H1 (cell line): ENCODE measurements around the gene IL9. TPM values are rescaled to one million over a fixed set of nuclear protein-coding genes. Genes with fewer than 3 reads are reported as not detected.

Experiments
- CTCF ChIA-PET: fragments of 300-600 bp; sonication (Branson Sonifier 250); formaldehyde crosslinking; loops from one replicate; lab custom pipeline; 2021; ENCODE audit not compliant: partially characterized antibody; lab: Charles Lee
- POLR2A ChIA-PET: fragments of 300-600 bp; sonication (Branson Sonifier 250); formaldehyde crosslinking; loops from one replicate; lab custom pipeline; 2021; ENCODE audit warnings: inconsistent platforms; ENCODE audit not compliant: partially characterized antibody; lab: Charles Lee
- DNase-seq, 2 experiments: peaks; one replicate each; pipeline versions ENCODE4 v3.0.0 to v3.0.0-alpha.2; 2010 to 2022; ENCODE audit warnings: low spot score in 2 of 2, low read depth in 1 of 2, mixed read lengths in 1 of 2
- FAIRE-seq: peaks from 2 replicates; lab custom pipeline; 2011; peaks lifted over from hg19 to GRCh38; lab: Jason Lieb, UNC
- H2AFZ ChIP-seq: 2 replicates; pipeline ENCODE4 v1.8.1; 2012; ENCODE audit warnings: low read length, inconsistent platforms
- H2AK5ac ChIP-seq: 2 replicates; pipeline ENCODE4 v1.6.1; 2013; ENCODE audit warnings: low read depth, low read length
- H2BK120ac ChIP-seq: replicated peaks from 2 replicates; pipeline ENCODE3; 2013; ENCODE audit warnings: low read depth, low read length, inconsistent platforms
- H2BK12ac ChIP-seq: 2 replicates; pipeline ENCODE4 v1.6.1; 2013; ENCODE audit warnings: low read depth, low read length
- H2BK15ac ChIP-seq: 2 replicates; pipeline ENCODE4 v1.6.1; 2013; ENCODE audit warnings: low read length
- H2BK20ac ChIP-seq: 2 replicates; pipeline ENCODE4 v1.6.1; 2013; ENCODE audit warnings: low read length
- H2BK5ac ChIP-seq: 2 replicates; pipeline ENCODE4 v1.6.1; 2013; ENCODE audit warnings: low read depth, low read length
- H3K14ac ChIP-seq: 2 replicates; pipeline ENCODE4 v1.6.1; 2013; ENCODE audit warnings: inconsistent platforms; ENCODE audit not compliant: insufficient read length
- H3K18ac ChIP-seq: 2 replicates; pipeline ENCODE4 v1.6.1; 2013; ENCODE audit warnings: low read length; ENCODE audit errors: extremely low read depth
- H3K23ac ChIP-seq: 2 replicates; pipeline ENCODE4 v1.6.1; 2013; ENCODE audit warnings: inconsistent platforms; ENCODE audit not compliant: insufficient read length
- H3K23me2 ChIP-seq: 2 replicates; pipeline ENCODE4 v1.6.1; 2013; ENCODE audit warnings: low read depth, low read length
- H3K27ac ChIP-seq: 2 replicates; pipeline ENCODE4 v1.6.1; 2011; ENCODE audit warnings: low read depth, low read length, inconsistent platforms
- H3K27me3 ChIP-seq, 4 experiments: replicated peaks in 1 of 4; 1 replicate in 1 of 4; 2 replicates in 3 of 4; pipeline versions ENCODE4 v1.6.1 to v1.8.1; 2011 to 2013; ENCODE audit warnings: low read length in 3 of 4, mild to moderate bottlenecking in 3 of 4, inconsistent platforms in 2 of 4, mixed read lengths in 2 of 4, moderate library complexity in 1 of 4; ENCODE audit not compliant: control insufficient read depth in 3 of 4, insufficient read depth in 3 of 4; ENCODE audit errors: extremely low read depth in 1 of 4
- H3K36me3 ChIP-seq, 4 experiments: 2 replicates each; pipeline versions ENCODE4 v1.6.1 to v1.8.1; 2011 to 2013; ENCODE audit warnings: mild to moderate bottlenecking in 4 of 4, low read length in 3 of 4, moderate library complexity in 2 of 4, control low read depth in 1 of 4, inconsistent platforms in 1 of 4; ENCODE audit not compliant: insufficient read depth in 4 of 4, control insufficient read depth in 2 of 4
- H3K4ac ChIP-seq: replicated peaks from 2 replicates; pipeline ENCODE3; 2013; ENCODE audit warnings: low read length, low read depth, mixed read lengths, inconsistent platforms; ENCODE audit not compliant: insufficient read length
- H3K4me1 ChIP-seq, 4 experiments: replicated peaks in 1 of 4; 1 replicate in 1 of 4; 2 replicates in 3 of 4; pipeline versions ENCODE4 v1.6.1 to v1.8.1; 2011 to 2013; ENCODE audit warnings: low read length in 3 of 4, inconsistent platforms in 2 of 4, mixed read lengths in 1 of 4; ENCODE audit not compliant: insufficient read depth in 4 of 4, control insufficient read depth in 3 of 4
- H3K4me2 ChIP-seq, 2 experiments: 2 replicates each; pipeline versions ENCODE4 v1.6.1 to v1.8.1; 2011 to 2013; ENCODE audit warnings: low read depth in 2 of 2, low read length in 2 of 2, control low read depth in 1 of 2, inconsistent platforms in 1 of 2, mild to moderate bottlenecking in 1 of 2; ENCODE audit not compliant: insufficient read depth in 1 of 2
- H3K4me3 ChIP-seq, 4 experiments: fragments of 200-600, 300-600 bp in 1 of 4; sonication (generic), shearing (Covaris generic), sonication (Bioruptor Twin) in 1 of 4; 2 replicates each; pipeline versions ENCODE4 v1.5.1 to v1.8.1; 2011 to 2016; ENCODE audit warnings: low read length in 4 of 4, low read depth in 3 of 4, control low read depth in 2 of 4, inconsistent platforms in 2 of 4, mild to moderate bottlenecking in 2 of 4, mixed read lengths in 1 of 4, moderate library complexity in 1 of 4; ENCODE audit not compliant: insufficient read depth in 2 of 4; ENCODE audit errors: extremely low read depth in 1 of 4
- H3K56ac ChIP-seq: replicated peaks from 2 replicates; pipeline ENCODE3; 2013; ENCODE audit warnings: low read depth, mild to moderate bottlenecking, mixed read lengths, low read length, inconsistent platforms; ENCODE audit not compliant: insufficient read length
- H3K79me1 ChIP-seq: 2 replicates; pipeline ENCODE4 v1.6.1; 2013; ENCODE audit warnings: low read depth, low read length, control low read depth
- H3K79me2 ChIP-seq, 2 experiments: 2 replicates each; pipeline versions ENCODE4 v1.6.1 to v1.8.1; 2012 to 2013; ENCODE audit warnings: low read length in 2 of 2, mild to moderate bottlenecking in 2 of 2, inconsistent platforms in 1 of 2; ENCODE audit not compliant: insufficient read depth in 2 of 2, control insufficient read depth in 1 of 2
- H3K9ac ChIP-seq, 4 experiments: replicated peaks in 1 of 4; 1 replicate in 1 of 4; 2 replicates in 3 of 4; pipeline versions ENCODE4 v1.6.1 to v1.8.1; 2011 to 2013; ENCODE audit warnings: low read depth in 3 of 4, low read length in 3 of 4, control low read depth in 2 of 4, mild to moderate bottlenecking in 2 of 4, moderate library complexity in 2 of 4, inconsistent platforms in 1 of 4; ENCODE audit errors: extremely low read depth in 1 of 4
- H3K9me3 ChIP-seq, 2 experiments: 2 replicates each; pipeline versions ENCODE4 v1.6.1 to v1.8.1; 2012 to 2013; ENCODE audit warnings: mild to moderate bottlenecking in 2 of 2, moderate library complexity in 2 of 2, control low read depth in 1 of 2, inconsistent platforms in 1 of 2, low read depth in 1 of 2, low read length in 1 of 2, mixed read lengths in 1 of 2; ENCODE audit not compliant: insufficient read depth in 2 of 2
- H4K20me1 ChIP-seq, 2 experiments: replicated peaks in 1 of 2; 2 replicates each; pipeline versions ENCODE3 to v1.8.1; 2011 to 2013; ENCODE audit warnings: inconsistent platforms in 2 of 2, low read length in 2 of 2, mild to moderate bottlenecking in 1 of 2; ENCODE audit not compliant: insufficient read depth in 2 of 2, control insufficient read depth in 1 of 2
- H4K5ac ChIP-seq: 2 replicates; pipeline ENCODE4 v1.6.1; 2013; ENCODE audit warnings: low read length, low read depth, mixed read lengths, inconsistent platforms; ENCODE audit not compliant: insufficient read length
- H4K8ac ChIP-seq: 2 replicates; pipeline ENCODE4 v1.8.0; 2013; ENCODE audit warnings: mild to moderate bottlenecking, moderate library complexity, low read length, inconsistent platforms; ENCODE audit not compliant: insufficient read depth; ENCODE audit errors: extremely low read depth
- H4K91ac ChIP-seq: replicated peaks from 2 replicates; pipeline ENCODE3; 2013; ENCODE audit warnings: low read length, mixed read lengths, inconsistent platforms; ENCODE audit not compliant: insufficient read length
- BACH1 ChIP-seq: IDR thresholded peaks from 2 replicates; pipeline ENCODE4 v1.6.1; 2012; ENCODE audit warnings: low read length, improper control_type of control experiment
- BRCA1 ChIP-seq: IDR thresholded peaks from 2 replicates; pipeline ENCODE4 v1.6.1; 2012; ENCODE audit warnings: low read depth, low read length, improper control_type of control experiment
- CBX5 ChIP-seq: fragments of 300-800, 300-1000 bp; sonication (generic); IDR thresholded peaks from 2 replicates; pipeline ENCODE4 v1.7.1; 2016; ENCODE audit warnings: antibody characterized with exemption, low read length, low read depth
- CBX8 ChIP-seq: fragments of 300-800, 300-1000 bp; sonication (generic); IDR thresholded peaks from 2 replicates; pipeline ENCODE4 v1.7.1; 2016; ENCODE audit warnings: low read depth, low read length, borderline replicate concordance
- FOSL1 ChIP-seq: IDR thresholded peaks from 2 replicates; pipeline ENCODE4 v1.6.1; 2011; ENCODE audit warnings: mild to moderate bottlenecking, low read depth, low read length, moderate library complexity; ENCODE audit not compliant: insufficient read depth
- HDAC2 ChIP-seq, 2 experiments: fragments of 300-600 bp in 1 of 2; sonication (generic) in 1 of 2; IDR thresholded peaks; 2 replicates each; pipeline ENCODE4 v1.6.1; 2011 to 2012; ENCODE audit warnings: low read depth in 2 of 2, low read length in 2 of 2, mild to moderate bottlenecking in 2 of 2, moderate library complexity in 2 of 2, borderline replicate concordance in 1 of 2, inconsistent platforms in 1 of 2
- MAX ChIP-seq: IDR thresholded peaks from 2 replicates; pipeline ENCODE4 v1.6.1; 2012; ENCODE audit warnings: inconsistent platforms
- NRF1 ChIP-seq: IDR thresholded peaks from 2 replicates; pipeline ENCODE4 v1.6.1; 2011; ENCODE audit warnings: mild to moderate bottlenecking, low read depth, low read length, improper control_type of control experiment
- RNF2 ChIP-seq: fragments of 200-900, 300-1000 bp; sonication (generic); IDR thresholded peaks from 2 replicates; pipeline ENCODE4 v1.7.1; 2016; ENCODE audit warnings: borderline replicate concordance, low read depth, mild to moderate bottlenecking, antibody characterized with exemption, low read length; ENCODE audit not compliant: poor library complexity, severe bottlenecking; ENCODE audit errors: missing control alignments
- WGBS, 2 experiments: shearing (Covaris generic) in 1 of 2; methylation state at CpG; one replicate each; pipeline versions ENCODE4 v1.1.6 to v1.1.7; 2013 to 2015; ENCODE audit warnings: low lambda C conversion rate in 2 of 2, mixed read lengths in 2 of 2, inconsistent platforms in 1 of 2, low coverage in 1 of 2, missing lambda C conversion rate in 1 of 2; ENCODE audit not compliant: insufficient replicate concordance in 2 of 2, insufficient coverage in 1 of 2, insufficient read length in 1 of 2; ENCODE audit errors: extremely low coverage in 1 of 2, missing lambda C conversion rate in 1 of 2; 5-methylcytosine and 5-hydroxymethylcytosine counted together
- polyA plus RNA-seq, 7 experiments: library from polyadenylated mRNA; depleted of rRNA in 3 of 7; stranded (reverse) in 5 of 7; unstranded in 2 of 7; fragments of >200 nt in 5 of 7; fragments of 200-250 nt in 2 of 7; gene quantifications; 1 replicate in 5 of 7; 2 replicates in 1 of 7; 4 replicates in 1 of 7; pipeline versions ENCODE4 v1.2.1 to v1.2.3, GENCODE V29; 2011 to 2013; ENCODE audit warnings: missing spikeins in 2 of 7, mixed read lengths in 2 of 7
- total RNA-seq: library from RNA; stranded (reverse); fragmentation: NEBNext Ultra II Directional; extraction: Animal tissue kit (Norgen Biotek cat#: 25700); gene quantifications from 2 replicates; pipeline ENCODE4 v1.2.1, GENCODE V29; 2021

IL9 gene
- total and polyA plus RNA-seq, 2 of the 8 experiments (the other 6 are each of a cell fraction or from before 2014, with no cell fraction given) = not detected

GRCh38 chr5:135881819-135882218, 13.8 kb downstream of the IL9 start:
- no peak overlapping the region for H3K56ac ChIP-seq
- H3K4ac ChIP-seq = no peak overlapping the region
- H3K4me1 ChIP-seq = peaks cover 3 to 5% (median 4%) of the 10 kb centered on the region in 4 experiments; a peak in 6 of 7 replicates
- H2AFZ ChIP-seq = no peak overlapping the region
- TF ChIP-seq BACH1 (no peak), CBX8 (no peak), HDAC2 (IDR thresholded peaks at IDR 0.05; ENCODE audit: borderline replicate concordance in 1 of 2, low read depth in 2 of 2, low read length in 2 of 2) (no peak), FOSL1 (no peak), RNF2 (no peak), BRCA1 (no peak), CBX5 (no peak), MAX (no peak), NRF1 (no peak)
- TF ChIP-seq, all 59 proteins: peak for 0
- no peaks in the 10 kb centered on the region; the same call in 1 of the 2 replicates for H3K23me2 ChIP-seq
- ChIA-PET CTCF (interaction anchor here (0.6 to 5.3 kb wide), 21 partner anchors 9 to 483 kb away, joined by 3 to 37 read pairs (median 4); partner anchors contain the start of genes SLC25A48 and TRPC7), POLR2A (interaction anchor here (1.1 kb wide), 1 partner anchor 25 kb away, joined by 3 read pairs; no protein-coding TSS in a partner anchor)
- no peak overlapping the region for H2BK120ac ChIP-seq
- no peaks in the 10 kb centered on the region for H3K27me3 ChIP-seq
- H2BK20ac ChIP-seq = no peak overlapping the region
- H3K27ac ChIP-seq = no peak overlapping the region
- H2BK12ac ChIP-seq = no peak overlapping the region
- no peak overlapping the region for H4K5ac ChIP-seq
- H4K20me1 ChIP-seq = no peaks in the 10 kb centered on the region
- H3K4me3 ChIP-seq = no peak overlapping the region
- H3K23ac ChIP-seq = no peak overlapping the region
- no peaks in the 10 kb centered on the region for H3K9me3 ChIP-seq
- DNase-seq = no peak
- no peak overlapping the region for H3K18ac ChIP-seq
- no peak overlapping the region for H2BK15ac ChIP-seq
- H4K8ac ChIP-seq = no peak overlapping the region
- H3K79me1 ChIP-seq = no peaks in the 10 kb centered on the region
- no peak overlapping the region for H4K91ac ChIP-seq
- no peak overlapping the region for H2BK5ac ChIP-seq
- WGBS, 2 experiments = 74% methylated on average over 3 of the region's 3 CpGs; no CpG with 5 or more reads in 1 of the 2 experiments
- no peak overlapping the region for H3K14ac ChIP-seq
- no peak overlapping the region for H2AK5ac ChIP-seq
- no peak for FAIRE-seq
- no peak overlapping the region for H3K9ac ChIP-seq
- H3K79me2 ChIP-seq = no peaks in the 10 kb centered on the region
- no peaks in the 10 kb centered on the region for H3K36me3 ChIP-seq
- no peak overlapping the region for H3K4me2 ChIP-seq
